GM12878 (cell line): ENCODE measurements around the gene CRAT. TPM values are rescaled to one million over a fixed set of nuclear protein-coding genes. Genes with fewer than 3 reads are reported as not detected.

ENCODE experiments used
- ATAC-seq: fragments of 200-7000 bp; cut with Tn5 transposase; 3 replicates; pipeline ENCODE4 v1.9.1; 2020; ENCODE audit warnings: mild to moderate bottlenecking, moderate library complexity
- BruUV-seq: library from RNA; stranded (reverse); fragments of 400-500 nt; replicated peaks from 2 replicates; lab custom pipeline; 2021; lab: Mats Ljungman, UMichigan
- CTCF ChIA-PET: fragments of 300-600 bp; sonication (Branson Sonifier 250); formaldehyde crosslinking; extraction: SDS; loops from one replicate; lab custom pipeline; 2021; ENCODE audit warnings: inconsistent platforms; lab: Yijun Ruan, JAX
- POLR2A ChIA-PET: fragments of 350-600 bp; formaldehyde crosslinking; extraction: SDS; loops from one replicate; lab custom pipeline; 2021; ENCODE audit warnings: inconsistent platforms; lab: Charles Lee
- RAD21 ChIA-PET: fragments of 300-600 bp; sonication (Branson Sonifier 250); formaldehyde crosslinking; loops from one replicate; lab custom pipeline; 2023; ENCODE audit warnings: antibody characterized with exemption; ENCODE audit not compliant: unreplicated experiment; lab: Charles Lee
- SMC1A ChIA-PET: fragments of 300-600 bp; sonication (Branson Sonifier 250); formaldehyde crosslinking; loops from one replicate; lab custom pipeline; 2023; ENCODE audit not compliant: unreplicated experiment, uncharacterized antibody; lab: Charles Lee
- DNase-seq: peaks from one replicate; pipeline ENCODE4 v3.0.0-alpha.2; 2011; ENCODE audit warnings: low read depth, low spot score
- FAIRE-seq: peaks from 3 replicates; lab custom pipeline; 2011; peaks lifted over from hg19 to GRCh38; lab: Jason Lieb, UNC
- H2AFZ ChIP-seq: 2 replicates; pipeline ENCODE4 v1.6.0; 2011; ENCODE audit warnings: low read depth, low read length, control low read depth; ENCODE audit not compliant: control insufficient read depth
- H3K27ac ChIP-seq: 2 replicates; pipeline ENCODE4 v1.5.1; 2011; ENCODE audit warnings: control low read depth; ENCODE audit not compliant: control insufficient read depth, insufficient read depth
- H3K27me3 ChIP-seq, 2 experiments: replicated peaks in 1 of 2; 2 replicates each; pipeline versions ENCODE4 v1.6.0 to v1.6.1; 2011; ENCODE audit warnings: low read length in 1 of 2; ENCODE audit not compliant: control insufficient read depth in 2 of 2, insufficient read depth in 2 of 2
- H3K36me3 ChIP-seq, 2 experiments: 2 replicates each; pipeline ENCODE4 v1.5.1; 2011; ENCODE audit warnings: low read length in 1 of 2; ENCODE audit not compliant: control insufficient read depth in 2 of 2, insufficient read depth in 2 of 2
- H3K4me1 ChIP-seq: 2 replicates; pipeline ENCODE4 v1.6.1; 2011; ENCODE audit warnings: mild to moderate bottlenecking, low read length, moderate library complexity, mixed read lengths; ENCODE audit not compliant: control insufficient read depth, insufficient read depth
- H3K4me2 ChIP-seq: 2 replicates; pipeline ENCODE4 v1.6.0; 2011; ENCODE audit warnings: control low read depth; ENCODE audit not compliant: control insufficient read depth, insufficient read depth
- H3K4me3 ChIP-seq: fragments of 200-600 bp; sonication (generic); 2 replicates; pipeline ENCODE4 v1.5.1; 2016
- H3K79me2 ChIP-seq: 2 replicates; pipeline ENCODE4 v1.6.0; 2011; ENCODE audit warnings: low read length; ENCODE audit not compliant: control insufficient read depth, insufficient read depth
- H3K9ac ChIP-seq: 2 replicates; pipeline ENCODE4 v1.8.0; 2011; ENCODE audit warnings: low read length, control low read depth, mixed read lengths; ENCODE audit not compliant: control insufficient read depth, insufficient read depth
- H3K9me3 ChIP-seq: replicated peaks from 3 replicates; pipeline ENCODE4 v1.5.1; 2011; ENCODE audit warnings: mild to moderate bottlenecking, low read length; ENCODE audit not compliant: control insufficient read depth, insufficient read depth
- H4K20me1 ChIP-seq: 2 replicates; pipeline ENCODE4 v1.6.0; 2011; ENCODE audit not compliant: control insufficient read depth, insufficient read depth
- BCL11A ChIP-seq: IDR thresholded peaks from 2 replicates; pipeline ENCODE4 v1.6.1; 2011; ENCODE audit warnings: low read depth, low read length
- BHLHE40 ChIP-seq, 2 experiments: fragments of 450-650 bp in 1 of 2; IDR thresholded peaks; 2 replicates each; pipeline ENCODE4 v1.6.1; 2011 to 2017; ENCODE audit warnings: low read depth in 2 of 2, borderline replicate concordance in 1 of 2, improper control_type of control experiment in 1 of 2, low read length in 1 of 2, mild to moderate bottlenecking in 1 of 2
- BMI1 ChIP-seq: fragments of 450-650 bp; IDR thresholded peaks from 2 replicates; pipeline ENCODE4 v1.6.1; 2016; ENCODE audit warnings: mild to moderate bottlenecking, moderate library complexity, borderline replicate concordance
- CREB1 ChIP-seq: IDR thresholded peaks from 2 replicates; pipeline ENCODE4 v1.6.1; 2012; ENCODE audit warnings: low read depth, mild to moderate bottlenecking, inconsistent platforms
- E4F1 ChIP-seq: fragments of 450-650 bp; IDR thresholded peaks from 2 replicates; pipeline ENCODE4 v1.6.1; 2018; ENCODE audit warnings: borderline replicate concordance, mild to moderate bottlenecking; ENCODE audit not compliant: partially characterized antibody
- HCFC1 ChIP-seq: fragments of 150-350 bp; IDR thresholded peaks from 2 replicates; pipeline ENCODE4 v1.6.1; 2014; ENCODE audit warnings: low read length
- IKZF2 ChIP-seq, 2 experiments: fragments of 450-650 bp; IDR thresholded peaks; 2 replicates each; pipeline ENCODE4 v1.6.1; 2017; ENCODE audit warnings: mild to moderate bottlenecking in 2 of 2, moderate library complexity in 2 of 2
- MTA2 ChIP-seq: fragments of 450-650 bp; IDR thresholded peaks from 2 replicates; pipeline ENCODE4 v1.6.1; 2016; ENCODE audit warnings: low read depth, mild to moderate bottlenecking, moderate library complexity
- NBN ChIP-seq: fragments of 450-650 bp; IDR thresholded peaks from 2 replicates; pipeline ENCODE4 v1.6.1; 2016
- NRF1 ChIP-seq: conservative IDR thresholded peaks from 2 replicates; pipeline ENCODE4 v1.6.1; 2011; ENCODE audit warnings: mild to moderate bottlenecking, low read depth, low read length, improper control_type of control experiment
- POLR2A ChIP-seq: IDR thresholded peaks from 2 replicates; pipeline ENCODE4 v1.6.1; 2011; ENCODE audit warnings: low read depth, mild to moderate bottlenecking, low read length
- POU2F2 ChIP-seq: IDR thresholded peaks from 3 replicates; pipeline ENCODE4 v1.6.1; 2011; ENCODE audit warnings: low read depth, mild to moderate bottlenecking, low read length, borderline replicate concordance
- SMARCA5 ChIP-seq: fragments of 450-650 bp; IDR thresholded peaks from 2 replicates; pipeline ENCODE4 v1.6.1; 2017; ENCODE audit warnings: mild to moderate bottlenecking
- ZBED1 ChIP-seq: IDR thresholded peaks from 2 replicates; pipeline ENCODE4 v1.6.1; 2016; ENCODE audit warnings: borderline replicate concordance
- WGBS: methylation state at CpG from one replicate; pipeline ENCODE4 v1.1.6; 2016; ENCODE audit warnings: low lambda C conversion rate; ENCODE audit not compliant: insufficient replicate concordance, insufficient coverage; ENCODE audit errors: missing lambda C conversion rate; 5-methylcytosine and 5-hydroxymethylcytosine counted together
- in situ Hi-C: fragments of 300-500 bp; cut with MboI; formaldehyde crosslinking; loops from 9 replicates; pipeline ENCODE4 v1.14.3; 2018; ENCODE audit warnings: mixed read lengths
- intact Hi-C: fragments of 100-400 bp; cut with micrococcal nuclease; formaldehyde crosslinking; loops from one replicate; pipeline ENCODE4 v1.14.2; 2022; ENCODE audit not compliant: unreplicated experiment
- polyA plus RNA-seq, 11 experiments: library from polyadenylated mRNA; depleted of rRNA in 4 of 11; unstranded in 6 of 11; stranded (reverse) in 5 of 11; fragments of >200 nt; fragmentation: Nextera tagmentation in 4 of 11; fragmentation: Illumina TruSeq in 1 of 11; extraction: Ambion mirVana in 4 of 11; extraction: Trizol in 1 of 11; gene quantifications; 1 replicate in 1 of 11; 2 replicates in 10 of 11; pipeline versions ENCODE4 v1.2.1 to v1.2.3, GENCODE V29; 2011 to 2016; ENCODE audit warnings: inconsistent platforms in 2 of 11, missing spikeins in 2 of 11, low read depth in 1 of 11
- total RNA-seq, 4 experiments: library from RNA; depleted of rRNA in 3 of 4; stranded (reverse); fragments of >200 nt in 3 of 4; fragmentation: Illumina TruSeq in 1 of 4; extraction: Trizol in 1 of 4; gene quantifications; 2 replicates each; pipeline versions ENCODE4 v1.2.1 to v1.2.3, GENCODE V29; 2013 to 2021
- TF ChIP-seq, protein P1 (sequence below): IDR thresholded peaks from 2 replicates; pipeline ENCODE4 v1.6.1; 2012; ENCODE audit warnings: low read depth, low read length, improper control_type of control experiment

CRAT gene
- total and polyA plus RNA-seq, 10 of the 15 experiments (the other 5 are each of a cell fraction or from before 2014, with no cell fraction given) = 0.10 to 3.4 (median 1.8) TPM

- intact Hi-C loops (loop anchor here (1.0 to 5.0 kb wide), 3 partner anchors 471 to 643 kb away; no protein-coding TSS in a partner anchor), in situ Hi-C loops (no loop called here)
- CTCF ChIA-PET = interaction anchor here (0.8 to 11.0 kb wide), 35 partner anchors 8 to 651 kb away, joined by 3 to 273 read pairs (median 6); partner anchors contain the start of genes C9orf50, CRAT, IER5L and NTMT1
- Histone ChIP-seq H3K4me2 (peak overlapping the region; percentile 100), H3K27ac (peak overlapping the region; percentile 100), H3K9ac (peak overlapping the region; percentile 95), H3K27me3 (no peaks in the 10 kb centered on the region), H3K79me2 (peaks cover 7% of the 10 kb centered on the region), H2AFZ (peak overlapping the region; percentile 84), H4K20me1 (no peaks in the 10 kb centered on the region), H3K4me3 (peak overlapping the region; percentile 45; the same call in 1 of the 2 replicates), H3K4me1 (peaks cover 43% of the 10 kb centered on the region), H3K9me3 (no peaks in the 10 kb centered on the region), H3K36me3 (peaks cover 0 to 30% of the 10 kb centered on the region in 2 experiments; a peak in 3 of 4 replicates)
- DNase-seq (peak; percentile 62), FAIRE-seq (peak; percentile 89), ATAC-seq (peak; percentile 57)
- no TSS peak for BruUV-seq
- RAD21 ChIA-PET = interaction anchor here (0.6 to 7.8 kb wide), 37 partner anchors 8 to 753 kb away, joined by 3 to 197 read pairs (median 4); partner anchors contain the start of genes DOLK, IER5L, NTMT1 and NUP188
- SMC1A ChIA-PET = interaction anchor here (0.5 to 8.1 kb wide), 31 partner anchors 8 to 485 kb away, joined by 3 to 116 read pairs (median 5); partner anchors contain the start of genes C9orf50, IER5L, NTMT1 and SH3GLB2
- POLR2A ChIA-PET = interaction anchor here (0.5 to 2.7 kb wide), 23 partner anchors 8 to 968 kb away, joined by 3 to 21 read pairs (median 4); partner anchors contain the start of genes CRAT, IER5L, NTMT1 and PTPA
- 14% methylated on average over 13 of the region's 13 CpGs for WGBS
- TF ChIP-seq NBN = peak; percentile 36; the same call in 1 of the 2 replicates
- no peak for TF ChIP-seq POLR2A
- no peak for TF ChIP-seq POU2F2
- no peak for TF ChIP-seq BCL11A
- TF ChIP-seq BMI1 = no peak
- no peak; the same call in 1 of the 2 replicates for TF ChIP-seq MTA2
- TF ChIP-seq, protein P1, sequence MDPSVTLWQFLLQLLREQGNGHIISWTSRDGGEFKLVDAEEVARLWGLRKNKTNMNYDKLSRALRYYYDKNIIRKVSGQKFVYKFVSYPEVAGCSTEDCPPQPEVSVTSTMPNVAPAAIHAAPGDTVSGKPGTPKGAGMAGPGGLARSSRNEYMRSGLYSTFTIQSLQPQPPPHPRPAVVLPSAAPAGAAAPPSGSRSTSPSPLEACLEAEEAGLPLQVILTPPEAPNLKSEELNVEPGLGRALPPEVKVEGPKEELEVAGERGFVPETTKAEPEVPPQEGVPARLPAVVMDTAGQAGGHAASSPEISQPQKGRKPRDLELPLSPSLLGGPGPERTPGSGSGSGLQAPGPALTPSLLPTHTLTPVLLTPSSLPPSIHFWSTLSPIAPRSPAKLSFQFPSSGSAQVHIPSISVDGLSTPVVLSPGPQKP = no peak
- no peak for TF ChIP-seq ZBED1
- 0 out of 2 replicates have a peak, but pooled peaks have one; percentile 19 for TF ChIP-seq CREB1
- TF ChIP-seq NRF1 = no peak
- peak; percentile 10 to 27; a peak in 3 of 4 replicates for TF ChIP-seq IKZF2 (IDR thresholded peaks at IDR 0.05)
- TF ChIP-seq HCFC1 = no peak
- no peak for TF ChIP-seq E4F1
- peak; percentile 56; the same call in 1 of the 2 replicates for TF ChIP-seq SMARCA5
- TF ChIP-seq BHLHE40 (IDR thresholded peaks at IDR 0.05; ENCODE audit: borderline replicate concordance in 1 of 2, low read depth in 2 of 2, low read length in 1 of 2) = peak in 1 of 2 experiments; percentile 35; a peak in 1 of 4 replicates
Observed at GRCh38 chr9:129139233-129139992, 28.8 kb upstream of the CRAT start.
